GDM1 (cell line): ENCODE measurements around the gene SEMA7A.
"Not testable (repeated sequence)": the region's sequence is repeated elsewhere in the genome, so short reads cannot be mapped to it uniquely, and the experiment has no call there.

Experiments
- DNase-seq: peaks from one replicate; lab custom pipeline; 2025; lab: John Stamatoyannopoulos, UW

The SEMA7A gene

DNA sequence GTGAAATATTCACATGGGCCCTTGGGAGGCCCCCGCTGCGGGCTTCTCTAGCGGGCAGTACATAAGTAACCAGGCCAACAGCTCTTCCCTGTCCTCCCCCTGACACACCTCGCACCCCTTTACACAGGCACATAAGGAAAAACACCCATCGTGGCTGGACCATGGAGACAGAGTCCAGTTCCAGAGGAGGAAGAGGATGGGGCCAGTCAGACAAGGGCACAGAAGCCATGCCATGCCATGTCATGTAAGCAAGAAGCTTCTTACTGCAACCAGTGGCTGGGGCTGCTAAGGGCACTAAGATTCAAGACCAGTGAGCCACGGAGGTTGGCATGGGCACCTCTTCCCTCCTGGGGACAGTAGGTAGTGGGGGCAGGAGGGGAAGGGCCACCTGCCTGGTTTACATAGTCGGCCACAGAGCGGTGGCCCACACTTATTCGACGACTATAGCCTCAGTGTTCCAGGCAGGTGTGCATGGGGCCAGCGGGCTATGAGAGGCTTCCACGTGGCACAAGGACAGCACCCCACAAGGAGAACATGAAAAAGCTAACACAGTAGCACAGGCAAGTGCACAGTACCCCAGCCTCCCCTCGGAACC is 60.6 kb downstream of the SEMA7A start:
- DNase-seq, result no peak

DNA sequence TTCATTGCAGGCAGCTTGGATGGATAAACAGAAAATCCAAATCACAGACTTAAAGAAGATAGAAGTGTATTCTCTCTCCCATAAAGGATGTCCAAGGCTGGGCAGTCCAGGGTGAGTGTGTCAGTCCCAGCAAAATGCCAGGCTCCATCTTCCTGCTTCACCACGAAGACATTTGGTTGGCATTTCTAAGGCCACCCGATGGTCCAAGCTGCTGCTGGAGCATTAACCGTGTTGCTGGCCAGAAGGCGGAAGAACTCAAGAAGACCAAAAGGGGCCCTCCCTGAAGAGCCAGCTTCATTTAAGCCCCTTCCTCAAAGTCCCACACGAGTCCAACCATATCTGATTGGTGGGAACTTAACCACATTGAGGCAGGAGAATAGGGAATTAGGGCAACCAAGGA is 63.3 kb downstream of the SEMA7A start:
- no peak for DNase-seq

- DNase-seq, result no peak
Observed at GRCh38 chr15:74369756-74370155, 64.0 kb downstream of the SEMA7A start.

DNA sequence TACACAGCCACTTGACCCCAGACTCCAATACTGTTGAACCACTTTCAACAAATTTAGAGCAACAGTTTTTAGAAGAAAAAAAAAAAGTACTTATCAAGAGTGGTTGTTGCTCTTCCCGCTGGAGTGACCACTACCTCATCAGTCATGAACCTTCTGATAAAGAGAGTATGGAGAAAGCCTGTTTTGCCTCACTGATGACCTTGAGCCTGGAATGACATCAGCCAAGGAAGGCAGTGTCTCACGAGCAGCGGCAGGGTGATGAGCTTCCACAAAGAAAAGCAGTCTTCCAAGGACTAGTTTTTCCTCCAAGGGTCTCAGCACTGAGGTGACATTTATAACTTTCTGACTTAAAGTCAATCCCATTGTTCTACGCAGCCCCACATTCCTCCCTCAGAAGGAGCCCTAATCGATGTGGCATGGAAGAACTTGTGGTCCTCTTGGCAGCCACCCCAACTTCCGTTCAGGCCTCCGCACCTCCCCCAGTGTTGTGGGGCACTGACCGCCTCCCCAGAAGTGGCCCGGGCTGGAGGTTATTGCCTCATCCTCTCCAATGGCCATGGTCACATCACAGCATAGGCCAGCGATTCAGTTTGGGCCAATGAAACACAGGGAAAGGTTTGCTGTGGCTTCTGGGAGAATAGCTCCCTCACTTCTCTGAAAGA is 64.5 kb downstream of the SEMA7A start:
- no peak for DNase-seq

DNA sequence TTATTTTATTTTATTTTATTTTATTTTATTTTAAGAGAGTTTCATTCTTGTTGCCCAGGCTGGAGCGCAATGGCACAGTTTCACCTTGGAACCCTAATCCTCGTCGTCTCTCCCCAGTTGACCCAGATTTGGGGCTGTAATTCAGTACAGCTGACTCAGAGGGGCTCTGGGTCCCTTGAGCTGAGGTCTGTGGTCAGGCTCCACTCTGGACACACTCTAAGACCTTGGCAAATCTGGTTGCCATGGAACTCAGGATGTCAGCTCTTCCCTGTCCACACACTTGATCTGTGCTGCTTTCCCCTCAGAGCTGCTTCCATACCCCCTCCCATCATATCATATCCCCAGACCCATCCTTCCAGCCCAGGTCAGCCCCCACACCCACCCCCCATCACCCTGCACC is 65.6 kb downstream of the SEMA7A start:
- DNase-seq, result no peak

- DNase-seq, result no peak
Observed at GRCh38 chr15:74367296-74367854, 66.4 kb downstream of the SEMA7A start, which contains the start of gene CYP11A1. TSS of gene CYP11A1 (minus strand) at chr15:74367646. CDS start at chr15:74367585, 61 bp downstream.

DNA sequence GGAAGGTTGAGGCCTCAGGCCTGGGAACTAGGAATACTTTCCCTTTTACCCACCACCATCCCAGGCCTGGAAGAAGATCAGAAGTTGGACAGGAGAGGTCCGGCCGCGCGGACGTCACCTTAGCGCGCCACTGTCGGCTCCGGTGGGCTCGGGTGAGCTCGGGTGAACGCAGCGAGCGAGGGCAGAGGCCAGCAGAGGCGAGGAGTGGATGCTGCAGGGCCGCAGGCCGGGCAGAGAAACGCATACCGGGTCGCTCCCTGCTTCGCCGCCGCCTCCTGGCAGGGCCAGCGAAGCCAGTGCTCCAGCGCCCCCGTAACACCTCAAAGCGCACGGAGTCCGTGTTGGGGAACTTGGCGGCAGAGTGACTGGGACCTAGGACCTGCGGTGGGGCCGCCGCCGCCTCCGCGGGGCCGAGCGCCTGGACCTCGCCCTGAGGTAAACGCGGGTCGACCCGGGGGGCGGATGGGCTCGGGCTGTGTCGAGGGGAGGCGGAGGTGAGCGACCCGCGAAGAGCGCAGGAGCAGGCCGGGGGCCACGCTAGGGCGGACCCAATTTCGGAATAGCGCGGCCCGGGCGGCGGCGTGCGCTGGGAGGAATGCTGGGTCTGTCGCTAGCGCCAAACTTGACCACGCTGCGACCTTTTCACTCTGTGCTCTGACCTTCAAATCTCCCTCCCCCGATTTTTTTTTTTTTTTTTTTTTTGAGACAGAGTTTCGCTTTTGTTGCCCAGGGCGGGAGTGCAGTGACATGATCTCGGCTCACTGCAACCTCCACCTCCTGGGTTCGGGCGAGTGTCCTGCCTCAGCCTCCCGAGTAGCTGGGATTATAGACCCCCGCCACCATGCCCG is 67.9 kb downstream of the SEMA7A start:
- DNase-seq, result no peak

DNA sequence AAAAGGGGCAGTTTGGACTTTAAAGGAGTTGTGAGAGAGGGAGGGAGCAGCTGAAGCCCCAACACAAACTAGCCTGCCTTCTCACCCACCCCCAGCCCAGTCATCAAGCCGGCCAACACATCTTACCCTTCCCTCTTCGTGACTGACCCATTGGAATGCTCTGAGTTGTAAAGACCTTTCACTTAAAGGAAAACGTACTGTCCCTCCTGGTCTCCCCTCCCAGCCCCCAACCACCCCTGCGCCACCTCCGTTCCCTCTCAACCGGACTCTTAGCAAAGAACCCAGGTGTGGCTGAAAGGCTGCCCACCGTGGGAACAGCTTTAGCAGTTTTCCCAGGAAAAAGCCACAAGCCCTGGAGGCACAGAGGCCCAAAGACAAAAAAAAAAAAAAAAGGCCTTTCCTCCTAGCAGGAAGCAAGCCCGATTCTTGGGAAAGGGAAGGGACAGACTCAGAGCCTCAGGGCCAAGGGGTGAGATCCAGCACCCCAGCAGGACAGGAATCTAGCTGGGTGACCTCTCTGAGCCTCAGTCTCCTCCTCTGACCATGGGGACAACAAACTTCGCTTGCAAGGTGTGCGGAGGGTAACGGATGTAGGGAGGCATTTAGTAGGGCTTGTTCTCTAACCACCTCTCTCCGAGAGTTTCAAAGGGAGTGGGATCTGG is 68.7 kb downstream of the SEMA7A start:
- no peak for DNase-seq

GRCh38 chr15:74362482-74362881 is 71.3 kb downstream of the SEMA7A start:
- DNase-seq, result no peak

GRCh38 chr15:74360855-74361254 is 72.9 kb downstream of the SEMA7A start:
- DNase-seq, result not testable (repeated sequence)

DNA sequence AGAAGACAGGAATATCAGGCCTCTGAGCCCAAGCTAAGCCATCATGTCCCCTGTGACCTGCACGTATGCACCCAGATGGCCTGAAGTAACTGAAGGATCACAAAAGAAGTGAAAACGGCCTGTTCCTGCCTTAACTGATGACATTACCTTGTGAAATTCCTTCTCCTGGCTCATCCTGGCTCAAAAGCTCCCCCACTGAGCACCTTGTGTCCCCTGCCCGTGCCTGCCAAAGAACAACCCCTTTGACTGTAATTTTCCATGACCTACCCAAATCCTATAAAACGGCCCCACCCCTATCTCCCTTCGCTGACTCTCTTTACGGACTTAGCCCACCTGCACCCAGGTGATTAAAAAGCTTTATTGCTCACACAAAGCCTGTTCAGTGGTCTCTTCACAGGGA is 74.4 kb downstream of the SEMA7A start:
- DNase-seq, result not testable (repeated sequence)
